ENCODE measurements around the gene KRT9. TPM values are rescaled to one million over a fixed set of nuclear protein-coding genes. Genes with fewer than 3 reads are reported as not detected.

KRT9 gene
- total and polyA plus RNA-seq, 2 donors (not counting 1 experiment from before 2014, with no cell fraction given) = not detected

- Histone ChIP-seq H3K27ac (ENCODE audit: insufficient read depth, low read length) (no peak overlapping the region), H3K9ac (ENCODE audit: insufficient read depth, low read length) (no peak overlapping the region), H3K4me1 (ENCODE audit: control insufficient read depth, extremely low read depth, insufficient read depth, low read length) (peaks cover 4% of the 10 kb centered on the region), H3K4me2 (ENCODE audit: extremely low read depth, insufficient read depth, low read length) (no peak overlapping the region), H3K27me3 (ENCODE audit: control insufficient read depth, insufficient read depth, low read length) (no peaks in the 10 kb centered on the region), H2AFZ (ENCODE audit: low read length) (no peak overlapping the region), H3K4me3 (replicated peaks in 1 of 4; ENCODE audit: control extremely low read depth in 1 of 4, insufficient read depth in 1 of 4, low read depth in 3 of 4, low read length in 4 of 4) (no peak overlapping the region), H3K79me2 (ENCODE audit: control insufficient read depth, insufficient read depth, low read length) (no peaks in the 10 kb centered on the region), H3K36me3 (ENCODE audit: control insufficient read depth, insufficient read depth, low read length) (no peaks in the 10 kb centered on the region), H3K9me3 (ENCODE audit: control insufficient read depth, insufficient read depth, low read depth, low read length) (no peaks in the 10 kb centered on the region), H4K20me1 (ENCODE audit: control insufficient read depth, extremely low read depth, insufficient read depth, low read length) (no peaks in the 10 kb centered on the region)
- TF ChIP-seq EZH2 (IDR thresholded peaks at IDR 0.05; ENCODE audit: low read length, missing control alignments) = no peak
- TF ChIP-seq CTCF (conservative IDR thresholded peaks at IDR 0.05 in 1 of 2, IDR thresholded peaks at IDR 0.05 in 1 of 2; ENCODE audit: low read depth in 1 of 2, low read length in 2 of 2) = no peak
- DNase-seq (ENCODE audit: low read depth in 2 of 2) = no peak
Measured at GRCh38 chr17:41537614-41537954, 34.3 kb downstream of the KRT9 start.

GRCh38 chr17:41536741-41537613 is 34.9 kb downstream of the KRT9 start:
- TF ChIP-seq EZH2 (IDR thresholded peaks at IDR 0.05; ENCODE audit: low read length, missing control alignments) (no peak), CTCF (conservative IDR thresholded peaks at IDR 0.05 in 1 of 2, IDR thresholded peaks at IDR 0.05 in 1 of 2; ENCODE audit: low read depth in 1 of 2, low read length in 2 of 2) (no peak)
- H3K4me3 ChIP-seq (replicated peaks in 1 of 4; ENCODE audit: control extremely low read depth in 1 of 4, insufficient read depth in 1 of 4, low read depth in 3 of 4, low read length in 4 of 4) = no peak overlapping the region
- H3K27me3 ChIP-seq (ENCODE audit: control insufficient read depth, insufficient read depth, low read length) = no peaks in the 10 kb centered on the region
- DNase-seq (ENCODE audit: low read depth in 2 of 2) = no peak
- H3K36me3 ChIP-seq (ENCODE audit: control insufficient read depth, insufficient read depth, low read length) = no peaks in the 10 kb centered on the region
- peaks cover 4% of the 10 kb centered on the region for H3K4me1 ChIP-seq (ENCODE audit: control insufficient read depth, extremely low read depth, insufficient read depth, low read length)
- H3K9me3 ChIP-seq (ENCODE audit: control insufficient read depth, insufficient read depth, low read depth, low read length) = no peaks in the 10 kb centered on the region
- H3K4me2 ChIP-seq (ENCODE audit: extremely low read depth, insufficient read depth, low read length) = no peak overlapping the region
- H4K20me1 ChIP-seq (ENCODE audit: control insufficient read depth, extremely low read depth, insufficient read depth, low read length) = no peaks in the 10 kb centered on the region
- H3K9ac ChIP-seq (ENCODE audit: insufficient read depth, low read length) = no peak overlapping the region
- no peak overlapping the region for H3K27ac ChIP-seq (ENCODE audit: insufficient read depth, low read length)
- H2AFZ ChIP-seq (ENCODE audit: low read length) = no peak overlapping the region
- no peaks in the 10 kb centered on the region for H3K79me2 ChIP-seq (ENCODE audit: control insufficient read depth, insufficient read depth, low read length)

GRCh38 chr17:41535764-41536481 is 35.9 kb downstream of the KRT9 start:
- Histone ChIP-seq H3K4me2 (ENCODE audit: extremely low read depth, insufficient read depth, low read length) (no peak overlapping the region), H3K9me3 (ENCODE audit: control insufficient read depth, insufficient read depth, low read depth, low read length) (no peaks in the 10 kb centered on the region), H3K9ac (ENCODE audit: insufficient read depth, low read length) (no peak overlapping the region), H3K27ac (ENCODE audit: insufficient read depth, low read length) (no peak overlapping the region), H2AFZ (ENCODE audit: low read length) (no peak overlapping the region), H3K4me3 (replicated peaks in 1 of 4; ENCODE audit: control extremely low read depth in 1 of 4, insufficient read depth in 1 of 4, low read depth in 3 of 4, low read length in 4 of 4) (no peak overlapping the region), H4K20me1 (ENCODE audit: control insufficient read depth, extremely low read depth, insufficient read depth, low read length) (no peaks in the 10 kb centered on the region), H3K27me3 (ENCODE audit: control insufficient read depth, insufficient read depth, low read length) (no peaks in the 10 kb centered on the region), H3K79me2 (ENCODE audit: control insufficient read depth, insufficient read depth, low read length) (no peaks in the 10 kb centered on the region), H3K4me1 (ENCODE audit: control insufficient read depth, extremely low read depth, insufficient read depth, low read length) (peaks cover 4% of the 10 kb centered on the region), H3K36me3 (ENCODE audit: control insufficient read depth, insufficient read depth, low read length) (no peaks in the 10 kb centered on the region)
- no peak for DNase-seq (ENCODE audit: low read depth in 2 of 2)
- TF ChIP-seq EZH2 (IDR thresholded peaks at IDR 0.05; ENCODE audit: low read length, missing control alignments) (no peak), CTCF (conservative IDR thresholded peaks at IDR 0.05 in 1 of 2, IDR thresholded peaks at IDR 0.05 in 1 of 2; ENCODE audit: low read depth in 1 of 2, low read length in 2 of 2) (no peak)
